NCI-H82 treated with DMSO at 0.1 percent for 48 hours (cell line): Measurements from ENCODE around the gene REXO1.

Experiments
- DNase-seq: peaks from one replicate; lab custom pipeline; 2025; ENCODE audit not compliant: unreplicated experiment; lab: John Stamatoyannopoulos, UW

The REXO1 gene

DNA sequence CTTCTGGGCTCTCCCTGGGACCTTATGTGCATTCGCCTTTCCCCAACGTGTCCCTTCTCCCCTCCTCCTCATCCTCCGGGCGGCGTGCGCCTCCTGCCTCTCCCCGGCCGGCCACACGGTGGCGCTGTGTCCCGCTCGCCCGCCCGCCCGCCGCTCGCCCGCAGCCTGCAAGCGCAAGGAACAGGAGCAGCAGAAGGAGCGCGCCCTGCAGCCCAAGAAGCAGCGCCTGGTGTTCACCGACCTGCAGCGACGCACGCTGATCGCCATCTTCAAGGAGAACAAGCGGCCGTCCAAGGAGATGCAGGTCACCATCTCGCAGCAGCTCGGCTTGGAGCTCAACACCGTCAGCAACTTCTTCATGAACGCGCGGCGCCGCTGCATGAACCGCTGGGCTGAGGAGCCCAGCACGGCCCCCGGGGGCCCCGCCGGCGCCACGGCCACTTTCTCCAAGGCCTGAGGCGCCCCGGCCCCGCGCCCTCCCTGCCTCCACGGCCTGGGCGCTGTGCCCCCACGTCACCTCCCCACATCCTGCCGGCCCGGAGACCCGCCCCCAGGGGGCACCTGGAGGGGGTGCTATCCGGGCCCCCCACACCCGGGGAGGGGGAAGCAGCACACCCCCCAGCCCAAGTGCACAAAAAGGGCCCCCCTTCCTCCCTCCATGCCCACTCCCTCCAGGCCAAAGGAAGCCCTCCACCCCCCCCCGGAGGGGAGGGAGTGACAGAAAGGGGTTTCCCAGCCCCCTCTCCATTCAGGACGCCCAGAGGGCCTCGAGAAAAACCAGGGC, 73.1 kb downstream of the REXO1 start:
- DNase-seq: peak; percentile 48

DNA sequence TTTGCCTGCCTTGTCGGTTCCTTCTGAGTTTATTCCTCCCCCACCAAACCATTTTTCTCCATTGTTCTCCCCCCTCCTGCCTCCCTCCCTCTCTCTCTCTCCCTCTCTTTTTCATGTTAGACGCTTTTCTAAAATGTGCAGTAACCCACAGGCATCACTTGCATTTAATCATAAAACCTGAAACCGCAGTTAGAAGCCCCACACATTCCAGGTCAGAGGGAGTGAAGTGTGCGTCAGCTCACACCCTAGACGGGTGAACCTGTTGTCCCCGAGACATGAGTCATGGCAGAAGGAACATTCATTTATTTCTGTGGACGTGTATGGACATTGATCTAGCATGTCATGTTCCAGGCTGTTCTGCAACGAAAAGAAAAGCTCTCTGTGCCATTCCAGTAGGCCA, 75.1 kb downstream of the REXO1 start:
- DNase-seq: no peak

DNA sequence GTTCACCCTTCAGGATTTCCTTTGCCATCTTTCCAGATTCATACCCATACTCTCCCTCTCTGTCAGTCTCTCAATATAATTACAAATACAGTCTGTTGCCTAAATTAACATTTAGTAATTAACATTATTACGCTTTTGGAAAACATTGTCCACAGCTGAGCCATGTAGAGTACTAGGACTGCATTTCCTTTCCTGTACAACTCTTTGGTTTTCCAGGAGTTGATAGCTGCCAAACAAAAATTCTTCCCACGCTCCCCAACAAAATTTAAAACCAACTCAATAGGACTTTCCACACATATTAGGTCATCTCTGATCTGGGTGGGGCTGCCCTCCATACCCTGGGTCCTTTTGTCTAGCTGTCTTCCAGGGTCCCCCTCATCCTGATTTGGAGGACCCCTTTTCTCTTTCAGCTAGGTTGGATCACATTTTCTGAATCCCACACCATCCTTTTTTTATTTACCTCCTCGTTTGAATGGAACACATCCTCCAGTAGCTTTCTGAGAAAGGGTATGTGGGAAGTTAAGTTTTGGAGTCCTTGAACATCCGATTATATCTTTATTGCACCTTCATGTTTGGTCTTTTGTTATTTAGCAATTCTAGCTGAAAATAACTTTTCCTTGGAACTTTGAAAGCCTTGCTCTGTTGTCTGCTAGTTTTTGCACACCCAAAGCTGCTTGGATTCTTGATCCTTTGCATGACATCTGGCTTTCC, 77.3 kb downstream of the REXO1 start:
- no peak for DNase-seq

DNA sequence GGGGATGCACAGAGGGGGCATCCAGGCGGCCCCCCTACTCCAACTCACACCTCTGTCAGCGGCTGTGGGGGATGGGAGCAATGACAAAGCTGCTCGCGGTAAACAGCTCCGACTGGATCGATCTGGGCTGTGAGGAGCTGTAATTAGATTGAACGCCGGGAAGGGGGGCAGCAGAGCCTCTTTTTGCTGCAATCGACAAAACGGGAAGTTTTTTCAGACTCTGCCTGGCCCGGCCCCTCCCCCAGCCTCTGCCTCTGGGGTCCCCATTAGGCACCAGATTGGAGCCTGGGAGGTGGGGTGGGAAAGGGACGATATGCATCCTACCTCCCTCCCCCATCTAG, 78.7 kb downstream of the REXO1 start:
- DNase-seq: no peak

DNA sequence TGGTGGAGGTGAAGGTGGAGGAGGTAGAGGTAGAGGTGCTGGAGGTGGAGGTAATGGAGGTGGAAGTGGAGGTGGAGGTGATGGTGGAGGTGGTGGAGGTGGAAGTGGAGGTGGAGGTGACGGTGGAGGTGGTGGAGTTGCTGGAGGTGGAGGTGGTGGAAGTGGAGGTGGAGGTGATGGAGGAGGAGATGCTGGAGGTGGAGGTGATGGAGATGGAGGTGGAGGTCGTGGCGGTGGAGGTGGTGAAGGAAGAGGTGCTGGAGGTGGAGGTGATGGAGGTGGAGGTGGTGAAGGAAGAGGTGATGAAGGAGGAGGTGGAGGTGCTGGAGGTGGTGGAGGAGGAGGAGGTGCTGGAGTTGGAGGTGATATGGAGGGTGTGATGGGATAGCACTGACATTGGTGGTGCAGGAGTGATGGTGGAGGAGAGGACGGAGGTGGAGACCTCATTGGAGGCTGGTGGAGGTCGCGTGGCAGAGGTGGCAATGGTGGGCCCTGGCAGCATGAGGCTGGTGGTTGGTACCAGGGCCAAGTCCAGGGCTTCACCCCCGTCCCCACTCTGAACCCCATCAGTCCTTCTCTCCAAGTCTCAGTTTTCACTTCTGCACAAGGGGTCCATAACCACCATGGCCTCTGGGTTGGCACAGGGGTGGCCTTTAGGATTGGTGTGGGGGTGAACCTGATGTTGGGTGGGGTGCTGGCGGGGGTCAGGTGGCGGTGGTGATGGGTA, 79.2 kb downstream of the REXO1 start:
- no peak for DNase-seq

DNA sequence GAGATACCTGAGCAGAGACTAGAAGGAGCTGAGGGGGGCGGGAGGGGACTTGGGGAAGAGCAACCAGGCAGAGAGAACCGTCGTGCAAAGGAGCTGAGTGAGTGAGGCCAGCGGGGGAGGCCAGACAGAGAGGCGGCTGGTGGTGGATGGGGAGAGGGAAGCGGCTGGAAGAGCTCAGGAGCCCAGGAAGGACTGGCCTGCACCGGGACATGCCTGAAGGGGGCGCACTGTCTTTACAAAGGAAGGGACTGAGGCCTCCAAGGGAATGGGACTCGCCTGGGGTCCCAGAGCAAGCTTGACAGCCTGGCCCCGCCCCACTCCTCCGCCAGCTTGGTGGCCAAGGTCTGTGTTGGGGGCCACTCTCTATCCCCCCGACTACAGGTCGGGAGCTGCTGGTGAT, 80.0 kb downstream of the REXO1 start:
- DNase-seq: no peak

DNA sequence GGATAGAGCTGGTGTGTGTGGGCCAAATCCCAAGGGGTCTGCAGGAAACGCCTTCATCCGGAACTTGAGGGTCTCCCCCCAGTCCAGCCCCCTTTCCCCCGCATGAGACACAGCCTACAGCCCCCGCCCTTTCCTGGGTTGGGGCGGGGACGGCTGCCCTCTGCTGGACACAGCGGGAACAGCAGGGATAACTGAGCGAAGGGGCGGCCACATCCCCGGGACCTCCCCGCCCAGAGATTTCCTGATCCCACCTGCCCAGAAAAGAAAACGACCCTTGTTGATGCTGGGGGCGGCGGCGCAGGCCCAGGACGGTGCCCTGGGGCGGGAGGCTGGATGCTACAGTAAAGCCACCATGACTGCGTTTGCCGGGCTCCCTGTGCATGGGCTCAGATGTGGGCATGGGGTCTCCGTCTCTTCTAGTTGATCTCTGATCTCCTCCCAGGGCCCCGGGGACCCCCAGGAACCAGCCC, 80.8 kb downstream of the REXO1 start:
- no peak for DNase-seq

DNA sequence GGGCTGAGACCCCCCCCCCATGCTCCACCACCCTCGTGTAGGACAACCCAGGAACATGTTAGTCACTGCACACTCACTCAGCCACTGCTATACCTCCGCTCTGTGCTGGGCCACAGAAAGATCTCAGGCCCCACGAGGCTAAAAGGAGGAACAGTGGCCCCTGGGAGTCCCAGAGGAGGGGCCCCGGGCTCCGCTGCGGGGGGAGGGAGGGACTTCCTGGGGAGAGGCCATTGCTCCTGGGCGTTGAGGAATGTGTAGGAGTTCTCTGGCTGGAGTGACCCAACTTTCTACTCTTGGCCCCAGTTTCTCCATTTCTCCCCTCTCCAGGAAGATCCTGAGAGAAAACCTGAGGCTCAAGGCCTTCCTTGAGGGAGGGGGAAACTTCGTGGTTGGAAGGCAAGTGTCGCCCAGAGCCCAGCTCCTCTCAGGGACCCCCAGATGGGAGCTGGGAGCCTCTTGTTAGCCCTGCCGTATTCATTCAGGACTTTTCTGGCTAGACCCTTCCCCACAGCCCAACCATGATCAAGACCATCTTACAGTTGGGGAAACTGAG, 81.4 kb downstream of the REXO1 start:
- no peak for DNase-seq

DNA sequence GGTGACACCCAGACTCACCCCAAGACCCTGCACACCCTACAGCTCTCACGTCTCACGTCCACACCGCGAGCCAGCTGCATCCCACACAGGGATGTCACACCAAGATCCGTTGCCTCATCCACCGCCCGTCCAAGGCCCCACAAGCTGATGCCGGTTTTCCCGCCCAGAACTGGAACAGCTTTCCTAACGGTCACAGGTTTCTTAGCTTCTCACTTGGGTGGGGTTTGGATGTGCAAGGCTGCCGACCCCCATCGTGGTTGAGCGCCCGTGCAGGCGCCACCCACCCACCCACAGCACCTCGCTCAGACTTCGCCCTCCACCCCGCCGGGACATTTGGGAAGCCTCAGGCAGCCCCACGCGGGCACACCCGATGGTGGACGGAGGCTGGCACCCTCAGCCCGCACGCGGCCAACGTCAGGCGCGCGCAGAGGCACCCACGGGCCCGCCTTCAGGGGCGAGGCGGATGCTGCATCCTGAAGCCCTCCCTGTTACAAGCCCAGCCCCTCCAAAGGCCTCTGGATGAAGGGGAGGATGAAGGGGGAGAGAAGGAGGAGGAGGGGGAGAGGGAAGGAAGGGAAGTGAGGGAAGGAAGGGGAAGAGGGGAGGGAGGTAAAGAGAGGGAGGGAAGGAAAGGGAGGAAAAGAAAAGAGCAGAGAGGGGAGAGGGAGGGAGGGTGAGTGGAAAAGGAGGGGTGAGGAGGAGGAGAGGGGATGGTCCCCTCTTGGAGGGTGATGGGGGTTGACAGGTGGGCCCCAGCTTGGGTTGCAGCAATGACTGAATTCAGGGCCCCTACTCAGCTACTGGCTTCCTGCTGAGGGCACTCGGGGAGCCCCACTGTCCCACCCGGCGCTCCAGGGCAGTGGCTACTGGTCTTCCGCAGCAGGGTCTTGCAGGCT, 82.1 kb downstream of the REXO1 start:
- no peak for DNase-seq
